CD4-positive, alpha-beta T cell (primary cell): ENCODE data around the gene ACR. TPM values are rescaled to one million over a fixed set of nuclear protein-coding genes. Genes with fewer than 3 reads are reported as not detected.

Experiments
- ATAC-seq: fragments of 200-7000 bp; cut with Tn5 transposase; one replicate; pipeline ENCODE4 v1.10.0; 2022; ENCODE audit warnings: mild to moderate bottlenecking; ENCODE audit not compliant: poor library complexity
- CTCF ChIA-PET: fragments of 350-600 bp; sonication (Branson Sonifier 250); formaldehyde crosslinking; loops from one replicate; lab custom pipeline; 2021; ENCODE audit warnings: antibody characterized with exemption, inconsistent platforms; lab: Charles Lee
- POLR2A ChIA-PET: fragments of 350-600 bp; sonication (Branson Sonifier 250); formaldehyde crosslinking; loops from one replicate; lab custom pipeline; 2021; ENCODE audit warnings: antibody characterized with exemption, inconsistent platforms; lab: Charles Lee
- DNase-seq, 14 experiments: peaks; one replicate each; pipeline ENCODE4 v3.0.0-alpha.2; 2013 to 2020; ENCODE audit warnings: mixed read lengths in 2 of 14
- H3K27ac ChIP-seq, 2 donors: one replicate each; pipeline versions ENCODE4 v1.5.1 to v1.7.0; 2013; ENCODE audit warnings: low read length in 2 of 2, low read depth in 1 of 2, mild to moderate bottlenecking in 1 of 2
- H3K27me3 ChIP-seq, 2 experiments: 1 replicate in 1 of 2; 2 replicates in 1 of 2; pipeline versions ENCODE4 v1.6.1 to v1.7.0; 2013; ENCODE audit warnings: low read length in 2 of 2, control low read depth in 1 of 2, mild to moderate bottlenecking in 1 of 2, moderate library complexity in 1 of 2; ENCODE audit not compliant: insufficient read depth in 2 of 2, control insufficient read depth in 1 of 2
- H3K36me3 ChIP-seq: one replicate; pipeline ENCODE4 v1.6.1; 2013; ENCODE audit warnings: low read length, control low read depth; ENCODE audit not compliant: insufficient read depth
- H3K4me1 ChIP-seq: one replicate; pipeline ENCODE4 v1.6.1; 2013; ENCODE audit warnings: low read length, control low read depth; ENCODE audit not compliant: insufficient read depth
- H3K4me3 ChIP-seq: one replicate; pipeline ENCODE4 v1.5.1; 2013; ENCODE audit warnings: mild to moderate bottlenecking, low read length, moderate library complexity
- H3K9me3 ChIP-seq, 2 experiments: 1 replicate in 1 of 2; 2 replicates in 1 of 2; pipeline versions ENCODE4 v1.6.1 to v1.7.0; 2013; ENCODE audit warnings: low read length in 2 of 2, mild to moderate bottlenecking in 2 of 2, control low read depth in 1 of 2, moderate library complexity in 1 of 2; ENCODE audit not compliant: control insufficient read depth in 1 of 2, insufficient read depth in 1 of 2
- H3K27ac Mint-ChIP-seq: one replicate; pipeline ENCODE4 v1.8.0; 2020; ENCODE audit warnings: mixed read lengths
- H3K27me3 Mint-ChIP-seq: one replicate; pipeline ENCODE4 v1.8.0; 2021; ENCODE audit warnings: mixed read lengths
- H3K36me3 Mint-ChIP-seq: one replicate; pipeline ENCODE4 v1.8.0; 2021; ENCODE audit warnings: low read depth, mixed read lengths
- H3K4me1 Mint-ChIP-seq: one replicate; pipeline ENCODE4 v1.8.0; 2021; ENCODE audit warnings: low read depth, mixed read lengths
- H3K4me3 Mint-ChIP-seq: one replicate; pipeline ENCODE4 v1.8.0; 2020; ENCODE audit warnings: mild to moderate bottlenecking, mixed read lengths
- H3K9me3 Mint-ChIP-seq: one replicate; pipeline ENCODE4 v1.8.0; 2020; ENCODE audit warnings: mixed read lengths
- intact Hi-C, 2 experiments: fragments of 100-400 bp; cut with DNase I in 1 of 2; cut with micrococcal nuclease in 1 of 2; formaldehyde crosslinking; loops; one replicate each; pipeline versions ENCODE4 v1.15.1 to v1.9.0; 2023 to 2025; cut with DNase I, micrococcal nuclease
- total RNA-seq, 174 experiments: library from RNA in 2 of 174; stranded (reverse) in 2 of 174; gene quantifications; one replicate each; pipeline ENCODE4 v1.2.3 and lab custom pipeline; 2021 to 2026
- TF ChIP-seq, protein P1 (sequence below): fragments of 200-600 bp; IDR thresholded peaks from one replicate; pipeline ENCODE4 v1.8.0; 2022; ENCODE audit warnings: antibody characterized with exemption, mild to moderate bottlenecking

The ACR gene
- total RNA-seq, 2 experiments from 2014 or later = not detected

DNA sequence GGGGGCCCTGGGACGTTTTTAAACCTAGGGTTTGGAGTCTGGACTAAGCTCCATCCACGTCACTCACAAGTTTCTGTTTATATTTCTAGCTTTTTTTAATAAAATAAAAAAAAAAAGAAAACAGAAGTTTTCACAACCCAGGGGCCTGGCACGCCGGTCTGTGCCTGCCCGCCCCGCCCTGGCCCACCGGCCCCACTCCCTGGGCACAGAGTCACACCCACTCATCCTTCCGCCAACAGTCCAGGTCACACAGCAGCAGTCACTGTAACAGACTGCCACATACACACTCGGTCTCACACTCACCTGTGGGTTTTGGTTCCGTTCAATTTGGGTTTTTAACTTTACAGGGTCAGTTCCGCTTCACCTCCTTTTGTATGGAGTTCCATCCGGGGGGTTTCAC, 5.3 kb upstream of the ACR start:
- no peak overlapping the region for H3K4me3 Mint-ChIP-seq

GRCh38 chr22:50733521-50734342, 4.3 kb upstream of the ACR start:
- no peak overlapping the region for H3K4me3 Mint-ChIP-seq
- TF ChIP-seq, protein P1, sequence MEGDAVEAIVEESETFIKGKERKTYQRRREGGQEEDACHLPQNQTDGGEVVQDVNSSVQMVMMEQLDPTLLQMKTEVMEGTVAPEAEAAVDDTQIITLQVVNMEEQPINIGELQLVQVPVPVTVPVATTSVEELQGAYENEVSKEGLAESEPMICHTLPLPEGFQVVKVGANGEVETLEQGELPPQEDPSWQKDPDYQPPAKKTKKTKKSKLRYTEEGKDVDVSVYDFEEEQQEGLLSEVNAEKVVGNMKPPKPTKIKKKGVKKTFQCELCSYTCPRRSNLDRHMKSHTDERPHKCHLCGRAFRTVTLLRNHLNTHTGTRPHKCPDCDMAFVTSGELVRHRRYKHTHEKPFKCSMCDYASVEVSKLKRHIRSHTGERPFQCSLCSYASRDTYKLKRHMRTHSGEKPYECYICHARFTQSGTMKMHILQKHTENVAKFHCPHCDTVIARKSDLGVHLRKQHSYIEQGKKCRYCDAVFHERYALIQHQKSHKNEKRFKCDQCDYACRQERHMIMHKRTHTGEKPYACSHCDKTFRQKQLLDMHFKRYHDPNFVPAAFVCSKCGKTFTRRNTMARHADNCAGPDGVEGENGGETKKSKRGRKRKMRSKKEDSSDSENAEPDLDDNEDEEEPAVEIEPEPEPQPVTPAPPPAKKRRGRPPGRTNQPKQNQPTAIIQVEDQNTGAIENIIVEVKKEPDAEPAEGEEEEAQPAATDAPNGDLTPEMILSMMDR = no peak
- POLR2A ChIA-PET = no interaction called here
- H3K27me3 ChIP-seq = no peaks in the 10 kb centered on the region
- H3K27me3 Mint-ChIP-seq = no peaks in the 10 kb centered on the region
- no peaks in the 10 kb centered on the region for H3K9me3 Mint-ChIP-seq
- H3K27ac ChIP-seq = no peak overlapping the region
- no peak for DNase-seq
- no peaks in the 10 kb centered on the region for H3K36me3 ChIP-seq
- CTCF ChIA-PET = interaction anchor here (1.5 kb wide), 1 partner anchor 23 kb away, joined by 3 read pairs; no protein-coding TSS in a partner anchor
- intact Hi-C loops = loop anchor here in 1 of 2 experiments (2.0 kb wide), 1 partner anchor 23 kb away; no protein-coding TSS in a partner anchor
- no peaks in the 10 kb centered on the region for H3K36me3 Mint-ChIP-seq
- ATAC-seq = no peak
- H3K4me1 ChIP-seq = peaks cover 9% of the 10 kb centered on the region
- H3K4me3 ChIP-seq = no peak overlapping the region
- H3K4me1 Mint-ChIP-seq = peaks cover 4% of the 10 kb centered on the region
- H3K27ac Mint-ChIP-seq = no peak overlapping the region
- no peaks in the 10 kb centered on the region for H3K9me3 ChIP-seq

More for the DNA sequence above, 5.3 kb upstream of the ACR start:
- no peak overlapping the region for H3K4me3 ChIP-seq
- no peaks in the 10 kb centered on the region for H3K27me3 ChIP-seq
- ChIA-PET CTCF (interaction anchor here (1.3 kb wide), 1 partner anchor 25 kb away, joined by 4 read pairs; no protein-coding TSS in a partner anchor), POLR2A (no interaction called here)
- H3K27ac ChIP-seq = no peak overlapping the region
- Mint-ChIP-seq H3K4me1 (peaks cover 4% of the 10 kb centered on the region), H3K9me3 (no peaks in the 10 kb centered on the region), H3K36me3 (no peaks in the 10 kb centered on the region), H3K27ac (no peak overlapping the region), H3K27me3 (no peaks in the 10 kb centered on the region)
- ATAC-seq (no peak), DNase-seq (no peak)
- H3K4me1 ChIP-seq = peaks cover 9% of the 10 kb centered on the region
- H3K36me3 ChIP-seq = no peaks in the 10 kb centered on the region
- H3K9me3 ChIP-seq = no peaks in the 10 kb centered on the region
- TF ChIP-seq, protein P1 = no peak
- intact Hi-C loops = loop anchor here (1.0 to 2.0 kb wide), 2 partner anchors 24 to 25 kb away; no protein-coding TSS in a partner anchor

GRCh38 chr22:50734343-50734771, 3.6 kb upstream of the ACR start:
- Mint-ChIP-seq H3K36me3 (no peaks in the 10 kb centered on the region), H3K4me3 (no peak overlapping the region), H3K27me3 (no peaks in the 10 kb centered on the region), H3K27ac (no peak overlapping the region), H3K4me1 (peaks cover 4% of the 10 kb centered on the region), H3K9me3 (no peaks in the 10 kb centered on the region)
- TF ChIP-seq, protein P1 = no peak
- ChIA-PET CTCF (interaction anchor here (1.5 kb wide), 1 partner anchor 23 kb away, joined by 3 read pairs; no protein-coding TSS in a partner anchor), POLR2A (no interaction called here)
- intact Hi-C loops = no loop called here
- Histone ChIP-seq H3K36me3 (no peaks in the 10 kb centered on the region), H3K4me3 (no peak overlapping the region), H3K4me1 (peaks cover 9% of the 10 kb centered on the region), H3K27ac (no peak overlapping the region), H3K9me3 (no peaks in the 10 kb centered on the region), H3K27me3 (no peaks in the 10 kb centered on the region)
- DNase-seq (no peak), ATAC-seq (no peak)
